BLaER1 (cell line): ENCODE measurements around the gene SPATA19.

ENCODE experiments used
- H3K27ac ChIP-seq: shearing (Covaris generic); formaldehyde crosslinking; 2 replicates; pipeline ENCODE4 v1.8.1; 2022
- H3K27me3 ChIP-seq: shearing (Covaris generic); formaldehyde crosslinking; 2 replicates; pipeline ENCODE4 v1.8.1; 2022
- H3K36me3 ChIP-seq: shearing (Covaris generic); formaldehyde crosslinking; 2 replicates; pipeline ENCODE4 v1.8.1; 2022
- H3K4me1 ChIP-seq: shearing (Covaris generic); formaldehyde crosslinking; 2 replicates; pipeline ENCODE4 v1.8.1; 2022
- H3K4me2 ChIP-seq: shearing (Covaris generic); formaldehyde crosslinking; 2 replicates; pipeline ENCODE4 v1.8.1; 2022
- H3K4me3 ChIP-seq: shearing (Covaris generic); formaldehyde crosslinking; 2 replicates; pipeline ENCODE4 v1.8.1; 2022
- H3K9ac ChIP-seq: shearing (Covaris generic); formaldehyde crosslinking; 2 replicates; pipeline ENCODE4 v1.8.1; 2022
- H3K9me3 ChIP-seq: shearing (Covaris generic); formaldehyde crosslinking; 2 replicates; pipeline ENCODE4 v1.8.1; 2022
- H4K20me1 ChIP-seq: shearing (Covaris generic); formaldehyde crosslinking; 2 replicates; pipeline ENCODE4 v1.8.1; 2022
- Cebpa-rat ChIP-seq: shearing (Covaris generic); IDR thresholded peaks from 2 replicates; pipeline ENCODE4 v1.8.1; 2022

SPATA19 gene

GRCh38 chr11:133840479-133840941 is 4.8 kb downstream of the SPATA19 start:
- H3K9me3 ChIP-seq, result peaks cover 13% of the 10 kb centered on the region
- H3K4me1 ChIP-seq, result peaks cover 26% of the 10 kb centered on the region
- no peaks in the 10 kb centered on the region for H4K20me1 ChIP-seq
- no peak overlapping the region for H3K27ac ChIP-seq
- no peaks in the 10 kb centered on the region for H3K36me3 ChIP-seq
- no peak for TF ChIP-seq Cebpa-rat
- H3K4me3 ChIP-seq, result no peak overlapping the region
- H3K27me3 ChIP-seq, result no peaks in the 10 kb centered on the region
- no peak overlapping the region for H3K9ac ChIP-seq
- no peak overlapping the region for H3K4me2 ChIP-seq

- no peak overlapping the region for H3K4me3 ChIP-seq
- H3K27ac ChIP-seq, result peak overlapping the region; percentile 59; the same call in 1 of the 2 replicates
- TF ChIP-seq Cebpa-rat, result no peak
- no peaks in the 10 kb centered on the region for H3K27me3 ChIP-seq
- H3K9ac ChIP-seq, result no peak overlapping the region
- H3K4me2 ChIP-seq, result peak overlapping the region; percentile 53
- H4K20me1 ChIP-seq, result no peaks in the 10 kb centered on the region
- H3K4me1 ChIP-seq, result peaks cover 25% of the 10 kb centered on the region
- H3K36me3 ChIP-seq, result no peaks in the 10 kb centered on the region
- peaks cover 13% of the 10 kb centered on the region for H3K9me3 ChIP-seq
These were observed 9.4 kb downstream of the SPATA19 start for GRCh38 chr11:133835593-133836548.

GRCh38 chr11:133834682-133835592 is 10.4 kb downstream of the SPATA19 start:
- Histone ChIP-seq H4K20me1 (no peaks in the 10 kb centered on the region), H3K4me3 (no peak overlapping the region), H3K36me3 (no peaks in the 10 kb centered on the region), H3K27me3 (no peaks in the 10 kb centered on the region), H3K4me1 (peaks cover 25% of the 10 kb centered on the region), H3K9me3 (peaks cover 13% of the 10 kb centered on the region), H3K4me2 (peak overlapping the region; percentile 53), H3K27ac (peak overlapping the region; percentile 59; the same call in 1 of the 2 replicates), H3K9ac (no peak overlapping the region)
- TF ChIP-seq Cebpa-rat, result no peak

DNA sequence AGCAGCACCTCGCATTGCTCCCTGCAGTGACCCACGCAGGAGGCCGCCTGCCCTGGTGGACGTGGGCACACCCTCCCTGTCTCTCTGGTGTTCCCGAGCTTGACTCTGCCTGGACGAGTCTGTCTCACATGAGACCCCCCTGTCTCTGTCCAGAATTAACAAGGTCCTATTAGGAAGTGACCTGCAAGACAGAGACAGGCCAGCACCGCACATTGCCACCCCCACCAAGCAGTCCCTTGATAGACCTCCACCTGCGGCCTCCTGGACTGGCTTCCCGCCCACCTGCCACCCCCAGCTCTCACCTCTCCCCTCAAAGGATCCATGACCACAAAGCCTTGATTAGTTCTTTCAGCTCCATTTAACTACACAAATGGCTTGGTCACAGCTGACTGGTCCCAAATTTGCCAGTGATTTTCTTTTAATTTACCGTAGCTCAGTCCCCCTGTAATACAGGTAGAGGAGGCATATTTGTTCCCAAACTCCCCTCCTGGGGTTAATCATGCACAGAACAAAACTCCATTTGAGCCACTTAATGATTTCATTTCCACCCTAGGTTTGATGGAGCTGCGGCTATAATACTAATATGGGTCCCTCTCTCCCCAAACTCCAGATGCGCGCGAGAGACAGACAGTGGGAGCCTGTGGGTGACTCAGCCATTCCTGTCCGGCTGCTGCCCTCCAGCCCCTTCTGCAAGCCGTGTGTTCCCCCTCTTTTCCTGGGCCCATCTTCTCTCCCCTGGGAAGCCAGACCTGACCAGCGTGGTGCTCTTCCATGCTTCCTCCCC is 11.2 kb downstream of the SPATA19 start:
- Histone ChIP-seq H4K20me1 (no peaks in the 10 kb centered on the region), H3K36me3 (no peaks in the 10 kb centered on the region), H3K9me3 (peaks cover 13% of the 10 kb centered on the region), H3K27me3 (no peaks in the 10 kb centered on the region), H3K4me1 (peaks cover 25% of the 10 kb centered on the region), H3K4me3 (no peak overlapping the region), H3K27ac (no peak overlapping the region), H3K4me2 (peak overlapping the region; percentile 19; the same call in 1 of the 2 replicates), H3K9ac (no peak overlapping the region)
- TF ChIP-seq Cebpa-rat, result no peak

GRCh38 chr11:133832991-133833897 is 12.1 kb downstream of the SPATA19 start:
- Histone ChIP-seq H3K27ac (no peak overlapping the region), H3K4me2 (peak overlapping the region; percentile 19; the same call in 1 of the 2 replicates), H3K4me3 (no peak overlapping the region), H3K4me1 (peaks cover 25% of the 10 kb centered on the region), H3K36me3 (no peaks in the 10 kb centered on the region), H3K27me3 (no peaks in the 10 kb centered on the region), H3K9me3 (peaks cover 12% of the 10 kb centered on the region), H3K9ac (no peak overlapping the region), H4K20me1 (no peaks in the 10 kb centered on the region)
- TF ChIP-seq Cebpa-rat, result no peak

DNA sequence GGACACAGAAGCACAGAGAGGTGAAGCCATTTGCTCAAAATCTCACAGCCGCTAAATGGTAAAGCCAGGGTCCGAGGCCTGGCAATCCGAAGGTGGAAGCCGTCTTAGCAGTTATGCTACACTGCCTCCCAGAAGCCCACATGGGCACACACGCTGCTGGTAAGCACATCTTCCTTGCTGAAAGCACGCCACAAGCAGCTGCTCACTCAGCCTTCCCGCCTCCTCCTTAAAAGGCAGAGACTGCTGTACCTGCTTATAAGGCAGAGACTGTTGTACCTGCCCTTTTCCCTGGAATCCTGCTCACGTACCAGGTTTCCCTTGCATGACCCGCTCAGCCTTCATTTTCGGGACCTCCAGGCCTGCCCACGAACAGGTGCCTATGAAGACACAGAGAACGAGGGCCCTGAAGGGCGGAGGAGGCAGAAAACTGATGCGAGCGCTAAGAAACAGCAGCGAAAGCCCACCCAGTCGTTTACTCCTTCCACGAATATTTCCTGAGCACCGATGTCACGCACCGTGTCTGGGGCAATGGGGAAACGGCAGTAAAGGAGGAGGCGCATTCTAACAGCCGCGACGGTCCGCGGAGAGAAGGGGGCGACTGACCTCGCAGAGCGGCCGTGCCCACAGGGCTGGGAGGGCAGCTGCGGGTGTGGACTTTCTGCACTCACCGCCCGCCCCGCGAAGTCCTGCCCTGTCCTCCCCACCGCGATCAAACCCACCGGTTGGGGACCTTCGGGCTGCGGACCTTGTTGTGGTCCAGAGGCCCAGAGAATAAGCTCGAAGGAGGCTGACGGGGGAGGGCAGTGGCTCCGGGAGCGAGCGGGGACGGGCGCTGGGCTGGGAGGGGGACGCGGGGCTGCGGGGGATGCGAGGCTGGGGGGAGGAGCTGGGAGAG is 13.0 kb downstream of the SPATA19 start:
- no peaks in the 10 kb centered on the region for H3K27me3 ChIP-seq
- H3K9me3 ChIP-seq, result peaks cover 3% of the 10 kb centered on the region
- H3K4me3 ChIP-seq, result no peak overlapping the region
- H3K4me1 ChIP-seq, result peaks cover 25% of the 10 kb centered on the region
- no peaks in the 10 kb centered on the region for H3K36me3 ChIP-seq
- no peak for TF ChIP-seq Cebpa-rat
- no peaks in the 10 kb centered on the region for H4K20me1 ChIP-seq
- H3K27ac ChIP-seq, result no peak overlapping the region
- H3K4me2 ChIP-seq, result no peak overlapping the region
- H3K9ac ChIP-seq, result no peak overlapping the region

- Histone ChIP-seq H3K27me3 (no peaks in the 10 kb centered on the region), H3K9me3 (no peaks in the 10 kb centered on the region)
These were observed 14.1 kb downstream of the SPATA19 start for GRCh38 chr11:133830931-133831907.

More at GRCh38 chr11:133830931-133831907, 14.1 kb downstream of the SPATA19 start:
- Histone ChIP-seq H3K36me3 (no peaks in the 10 kb centered on the region), H3K4me3 (no peak overlapping the region), H3K4me2 (no peak overlapping the region), H3K9ac (no peak overlapping the region), H4K20me1 (no peaks in the 10 kb centered on the region), H3K27ac (no peak overlapping the region), H3K4me1 (peaks cover 25% of the 10 kb centered on the region)
- no peak for TF ChIP-seq Cebpa-rat
